Vagina (tissue), 2 donors: ENCODE measurements around the gene REPS2.

Experiments used
- POLR2AphosphoS5 ChIP-seq, 2 donors: sonication (generic); formaldehyde crosslinking; IDR thresholded peaks; one replicate each; pipeline ENCODE4 v1.9.0; 2017; ENCODE audit warnings: antibody characterized with exemption in 2 of 2, mild to moderate bottlenecking in 2 of 2, low read depth in 1 of 2; ENCODE audit not compliant: insufficient read depth in 1 of 2
- TF ChIP-seq, protein P1 (sequence below), 3 experiments: fragments of 450-650 bp in 2 of 3; fragments of 200-600 bp in 1 of 3; sonication (generic) in 1 of 3; IDR thresholded peaks; one replicate each; pipeline ENCODE4 v1.5.1; 2017 to 2019; ENCODE audit warnings: antibody characterized with exemption in 3 of 3, mild to moderate bottlenecking in 2 of 3, moderate library complexity in 2 of 3

- no peak for TF ChIP-seq POLR2AphosphoS5 (IDR thresholded peaks at IDR 0.05; ENCODE audit: insufficient read depth in 1 of 2, low read depth in 1 of 2)
- TF ChIP-seq, protein P1, sequence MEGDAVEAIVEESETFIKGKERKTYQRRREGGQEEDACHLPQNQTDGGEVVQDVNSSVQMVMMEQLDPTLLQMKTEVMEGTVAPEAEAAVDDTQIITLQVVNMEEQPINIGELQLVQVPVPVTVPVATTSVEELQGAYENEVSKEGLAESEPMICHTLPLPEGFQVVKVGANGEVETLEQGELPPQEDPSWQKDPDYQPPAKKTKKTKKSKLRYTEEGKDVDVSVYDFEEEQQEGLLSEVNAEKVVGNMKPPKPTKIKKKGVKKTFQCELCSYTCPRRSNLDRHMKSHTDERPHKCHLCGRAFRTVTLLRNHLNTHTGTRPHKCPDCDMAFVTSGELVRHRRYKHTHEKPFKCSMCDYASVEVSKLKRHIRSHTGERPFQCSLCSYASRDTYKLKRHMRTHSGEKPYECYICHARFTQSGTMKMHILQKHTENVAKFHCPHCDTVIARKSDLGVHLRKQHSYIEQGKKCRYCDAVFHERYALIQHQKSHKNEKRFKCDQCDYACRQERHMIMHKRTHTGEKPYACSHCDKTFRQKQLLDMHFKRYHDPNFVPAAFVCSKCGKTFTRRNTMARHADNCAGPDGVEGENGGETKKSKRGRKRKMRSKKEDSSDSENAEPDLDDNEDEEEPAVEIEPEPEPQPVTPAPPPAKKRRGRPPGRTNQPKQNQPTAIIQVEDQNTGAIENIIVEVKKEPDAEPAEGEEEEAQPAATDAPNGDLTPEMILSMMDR (IDR thresholded peaks at IDR 0.05) = no peak
Observed at GRCh38 chrX:16946971-16947562, 609 bp downstream of the REPS2 start.
